RWPE1 (cell line): Measurements from ENCODE around the gene KCNQ5.

Source experiments
- CTCF ChIA-PET: fragments of 350-600 bp; sonication (Branson Sonifier 250); formaldehyde crosslinking; extraction: SDS; loops from one replicate; lab custom pipeline; 2021; lab: Yijun Ruan, JAX
- POLR2A ChIA-PET: fragments of 400-600 bp; formaldehyde crosslinking; extraction: SDS; loops from one replicate; lab custom pipeline; 2020; ENCODE audit warnings: antibody characterized with exemption; ENCODE audit not compliant: low non-redundant PET; lab: Yijun Ruan, JAX
- DNase-seq: peaks from one replicate; pipeline ENCODE4 v3.0.0; 2012; ENCODE audit warnings: low spot score
- H3K27ac ChIP-seq: fragments of 450-650 bp; 2 replicates; pipeline ENCODE4 v1.5.1; 2017
- CTCF ChIP-seq: fragments of 450-650 bp; conservative IDR thresholded peaks from 2 replicates; pipeline ENCODE4 v1.5.1; 2017; ENCODE audit warnings: low read depth, mild to moderate bottlenecking

KCNQ5 gene

GRCh38 chr6:73104921-73105320 lies 483.1 kb downstream of the KCNQ5 start:
- no peak for TF ChIP-seq CTCF
- no peak overlapping the region for H3K27ac ChIP-seq
- no peak for DNase-seq
- POLR2A ChIA-PET = no interaction called here
- CTCF ChIA-PET = interaction anchor here (0.7 kb wide), 1 partner anchor 9 kb away, joined by 3 read pairs; no protein-coding TSS in a partner anchor

GRCh38 chr6:73107016-73107415 lies 485.2 kb downstream of the KCNQ5 start:
- DNase-seq = no peak
- CTCF ChIA-PET = no interaction called here
- no peak for TF ChIP-seq CTCF
- POLR2A ChIA-PET = no interaction called here
- H3K27ac ChIP-seq = no peak overlapping the region

- ChIA-PET POLR2A (no interaction called here), CTCF (no interaction called here)
- H3K27ac ChIP-seq = no peak overlapping the region
- DNase-seq = no peak
- TF ChIP-seq CTCF = no peak
Measured at GRCh38 chr6:73108949-73109348, 487.1 kb downstream of the KCNQ5 start.

DNA sequence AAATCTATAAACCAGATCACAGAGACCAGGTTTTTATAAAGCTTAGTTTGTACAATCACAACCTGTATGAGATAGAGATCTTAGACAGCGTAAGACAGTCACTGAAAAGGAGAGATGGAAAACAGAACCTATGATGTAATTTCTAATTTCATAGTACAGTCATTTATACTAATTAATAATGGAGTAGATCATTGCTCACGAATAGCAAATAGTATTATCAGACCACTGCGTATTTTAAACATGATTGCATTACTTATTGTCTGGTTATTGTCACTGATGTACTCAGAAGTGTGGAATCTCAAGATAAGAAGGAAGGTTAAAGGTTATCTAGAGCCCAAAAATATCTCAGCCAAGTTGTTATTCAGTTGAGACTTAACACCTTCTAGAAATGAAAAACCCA lies 487.8 kb downstream of the KCNQ5 start:
- H3K27ac ChIP-seq = no peak overlapping the region
- POLR2A ChIA-PET = no interaction called here
- CTCF ChIA-PET = no interaction called here
- TF ChIP-seq CTCF = no peak
- no peak for DNase-seq

DNA sequence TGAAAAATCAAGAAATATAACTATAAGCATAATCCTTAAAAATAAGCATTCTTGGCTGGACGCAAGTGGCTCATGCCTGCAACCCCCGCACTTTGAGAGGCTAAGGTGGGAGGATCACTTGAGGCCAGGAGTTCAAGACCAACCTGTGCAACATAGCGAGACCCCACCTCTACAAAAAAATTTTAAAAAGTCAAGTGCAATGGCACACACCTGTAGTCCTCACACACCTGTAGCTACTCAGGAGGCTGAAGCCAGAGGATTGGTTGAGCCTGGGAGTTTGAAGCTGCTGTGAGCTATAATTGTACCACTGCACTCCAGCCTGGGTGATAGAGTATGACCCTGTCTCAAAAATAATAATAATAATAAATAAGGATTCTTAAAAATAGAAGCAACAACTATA lies 494.5 kb downstream of the KCNQ5 start:
- no peak overlapping the region for H3K27ac ChIP-seq
- TF ChIP-seq CTCF = no peak
- no peak for DNase-seq
- CTCF ChIA-PET = no interaction called here
- POLR2A ChIA-PET = no interaction called here

GRCh38 chr6:73121421-73121993 lies 499.6 kb downstream of the KCNQ5 start:
- peak; percentile 60 for DNase-seq
- ChIA-PET POLR2A (no interaction called here), CTCF (interaction anchor here (0.6 to 0.9 kb wide), 2 partner anchors 505 to 1131 kb away, joined by 3 to 5 read pairs; no protein-coding TSS in a partner anchor)
- H3K27ac ChIP-seq = no peak overlapping the region
- TF ChIP-seq CTCF = no peak
